DND-41 (cell line): Measurements from ENCODE around the gene ALOX5.
"Not testable (repeated sequence)": the region's sequence is repeated elsewhere in the genome, so short reads cannot be mapped to it uniquely, and the experiment has no call there.

Experiments used
- ATAC-seq: fragments of 200-7000 bp; cut with Tn5 transposase; 3 replicates; pipeline ENCODE4 v1.9.1; 2021; ENCODE audit warnings: low read depth; ENCODE audit not compliant: insufficient read depth
- DNase-seq: peaks from one replicate; pipeline ENCODE4 v3.0.0-alpha.2; 2020
- H2AFZ ChIP-seq: 2 replicates; pipeline ENCODE4 v1.6.0; 2012; ENCODE audit warnings: low read depth, low read length
- H3K27ac ChIP-seq: 2 replicates; pipeline ENCODE4 v1.5.1; 2012; ENCODE audit warnings: low read length, inconsistent platforms
- H3K27me3 ChIP-seq: fragments of 200-600 bp; sonication (generic); 2 replicates; pipeline ENCODE4 v1.6.0; 2012; ENCODE audit warnings: low read length, mild to moderate bottlenecking, inconsistent platforms; ENCODE audit not compliant: insufficient read depth, poor library complexity
- H3K36me3 ChIP-seq: 2 replicates; pipeline ENCODE4 v1.5.1; 2012; ENCODE audit warnings: low read length, inconsistent platforms; ENCODE audit not compliant: insufficient read depth
- H3K4me1 ChIP-seq: 2 replicates; pipeline ENCODE4 v1.5.1; 2012; ENCODE audit warnings: mild to moderate bottlenecking, low read length; ENCODE audit not compliant: insufficient read depth
- H3K4me2 ChIP-seq: 2 replicates; pipeline ENCODE4 v1.6.0; 2012; ENCODE audit warnings: mild to moderate bottlenecking, moderate library complexity, low read length, inconsistent platforms; ENCODE audit not compliant: insufficient read depth
- H3K4me3 ChIP-seq, 2 experiments: fragments of 200-600 bp in 1 of 2; shearing (Covaris generic) in 1 of 2; 2 replicates each; pipeline ENCODE4 v1.5.1; 2012 to 2016; ENCODE audit warnings: inconsistent platforms in 2 of 2, low read length in 2 of 2, mild to moderate bottlenecking in 2 of 2, low read depth in 1 of 2, moderate library complexity in 1 of 2
- H3K79me2 ChIP-seq: 2 replicates; pipeline ENCODE4 v1.6.0; 2012; ENCODE audit warnings: low read length, inconsistent platforms; ENCODE audit not compliant: insufficient read depth
- H3K9ac ChIP-seq: 2 replicates; pipeline ENCODE4 v1.6.0; 2012; ENCODE audit warnings: low read depth, mild to moderate bottlenecking, inconsistent platforms, low read length, moderate library complexity
- H3K9me3 ChIP-seq: 2 replicates; pipeline ENCODE4 v1.5.1; 2012; ENCODE audit warnings: low read length, moderate library complexity, mild to moderate bottlenecking, inconsistent platforms; ENCODE audit not compliant: insufficient read depth, severe bottlenecking
- H4K20me1 ChIP-seq: 2 replicates; pipeline ENCODE4 v1.6.0; 2012; ENCODE audit warnings: low read length; ENCODE audit not compliant: insufficient read depth
- EZH2 ChIP-seq: IDR thresholded peaks from 3 replicates; pipeline ENCODE4 v1.6.1; 2012; ENCODE audit warnings: borderline replicate concordance, low read depth, mild to moderate bottlenecking, moderate library complexity, low read length, inconsistent platforms; ENCODE audit not compliant: severe bottlenecking
- TF ChIP-seq, protein P1 (sequence below): IDR thresholded peaks from 2 replicates; pipeline ENCODE4 v1.5.1; 2012; ENCODE audit warnings: borderline replicate concordance, low read length, moderate library complexity, mild to moderate bottlenecking; ENCODE audit not compliant: poor library complexity, severe bottlenecking; ENCODE audit errors: extremely low read depth

The ALOX5 gene

DNA sequence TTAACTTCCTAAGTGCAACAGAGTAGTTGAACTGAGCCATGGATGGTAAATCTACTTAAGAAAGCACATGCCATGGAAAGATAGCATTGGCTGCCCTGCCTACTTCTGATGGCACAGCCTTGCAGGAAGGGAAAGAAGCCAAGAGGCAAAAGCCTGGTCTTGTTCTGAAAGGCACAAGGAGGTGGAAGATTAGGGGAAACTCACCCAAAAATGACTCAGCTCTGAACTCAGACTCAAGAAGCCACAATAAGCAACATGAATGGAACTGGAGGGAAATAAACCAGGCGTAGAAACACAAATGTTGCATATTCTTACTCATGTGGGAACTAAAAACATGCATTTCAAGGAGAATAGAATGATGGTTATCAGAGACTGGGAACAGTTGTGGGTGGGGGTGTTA is 20.8 kb upstream of the ALOX5 start:
- Histone ChIP-seq H3K4me1 (no peaks in the 10 kb centered on the region), H3K9ac (no peak overlapping the region), H3K36me3 (no peaks in the 10 kb centered on the region), H4K20me1 (no peaks in the 10 kb centered on the region), H3K27ac (no peak overlapping the region), H3K27me3 (peaks cover 6% of the 10 kb centered on the region), H3K9me3 (no peaks in the 10 kb centered on the region), H3K4me3 (no peak overlapping the region), H2AFZ (no peak overlapping the region), H3K79me2 (no peaks in the 10 kb centered on the region), H3K4me2 (no peak overlapping the region)
- DNase-seq, result no peak
- TF ChIP-seq EZH2, result no peak
- TF ChIP-seq, protein P1, sequence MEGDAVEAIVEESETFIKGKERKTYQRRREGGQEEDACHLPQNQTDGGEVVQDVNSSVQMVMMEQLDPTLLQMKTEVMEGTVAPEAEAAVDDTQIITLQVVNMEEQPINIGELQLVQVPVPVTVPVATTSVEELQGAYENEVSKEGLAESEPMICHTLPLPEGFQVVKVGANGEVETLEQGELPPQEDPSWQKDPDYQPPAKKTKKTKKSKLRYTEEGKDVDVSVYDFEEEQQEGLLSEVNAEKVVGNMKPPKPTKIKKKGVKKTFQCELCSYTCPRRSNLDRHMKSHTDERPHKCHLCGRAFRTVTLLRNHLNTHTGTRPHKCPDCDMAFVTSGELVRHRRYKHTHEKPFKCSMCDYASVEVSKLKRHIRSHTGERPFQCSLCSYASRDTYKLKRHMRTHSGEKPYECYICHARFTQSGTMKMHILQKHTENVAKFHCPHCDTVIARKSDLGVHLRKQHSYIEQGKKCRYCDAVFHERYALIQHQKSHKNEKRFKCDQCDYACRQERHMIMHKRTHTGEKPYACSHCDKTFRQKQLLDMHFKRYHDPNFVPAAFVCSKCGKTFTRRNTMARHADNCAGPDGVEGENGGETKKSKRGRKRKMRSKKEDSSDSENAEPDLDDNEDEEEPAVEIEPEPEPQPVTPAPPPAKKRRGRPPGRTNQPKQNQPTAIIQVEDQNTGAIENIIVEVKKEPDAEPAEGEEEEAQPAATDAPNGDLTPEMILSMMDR, result no peak
- no peak for ATAC-seq

DNA sequence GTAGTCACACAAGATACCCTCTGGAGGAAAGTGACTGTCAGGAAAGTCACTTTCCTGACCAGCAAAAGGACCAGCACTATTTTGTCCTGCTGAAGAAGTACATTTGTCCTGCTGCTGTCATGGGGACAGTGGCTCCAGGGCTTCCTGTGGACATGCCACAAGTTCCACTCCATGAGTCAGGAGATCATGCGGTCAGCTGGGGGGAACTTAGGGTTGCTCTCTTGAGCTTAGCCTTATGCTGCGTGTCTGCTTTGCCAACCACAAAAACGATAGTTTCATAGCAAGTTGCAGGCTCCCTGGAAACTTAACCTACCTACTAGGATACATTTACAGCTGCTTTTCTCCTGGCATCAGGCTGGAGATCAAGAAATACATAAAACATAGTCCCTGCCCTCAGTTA is 19.8 kb upstream of the ALOX5 start:
- no peak for DNase-seq
- Histone ChIP-seq H3K27me3 (peaks cover 6% of the 10 kb centered on the region), H3K9me3 (no peaks in the 10 kb centered on the region), H2AFZ (no peak overlapping the region), H4K20me1 (no peaks in the 10 kb centered on the region), H3K36me3 (no peaks in the 10 kb centered on the region), H3K4me2 (no peak overlapping the region), H3K4me1 (no peaks in the 10 kb centered on the region), H3K79me2 (no peaks in the 10 kb centered on the region), H3K4me3 (no peak overlapping the region), H3K27ac (no peak overlapping the region), H3K9ac (no peak overlapping the region)
- TF ChIP-seq EZH2, result no peak
- TF ChIP-seq, protein P1, result no peak
- no peak for ATAC-seq

DNA sequence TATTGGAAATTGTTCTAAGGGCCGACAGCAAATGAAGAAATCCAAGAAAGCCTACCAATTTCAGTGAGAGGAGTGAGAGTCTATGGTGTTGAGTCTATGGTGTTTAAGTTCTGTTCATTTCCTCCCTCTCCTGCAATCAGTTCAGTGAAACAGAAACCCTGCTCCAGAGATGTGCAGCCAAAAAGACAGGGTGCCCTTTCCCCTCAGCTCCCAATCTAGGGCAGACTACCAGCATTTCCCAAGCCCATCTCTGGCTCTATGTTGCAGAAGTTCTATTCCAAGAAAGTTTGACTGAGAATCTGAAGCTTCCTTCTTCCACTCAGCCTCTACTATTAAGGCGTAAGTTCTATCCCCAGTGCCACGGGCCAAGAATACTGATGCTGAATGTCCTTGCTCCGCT is 18.5 kb upstream of the ALOX5 start:
- Histone ChIP-seq H3K4me1 (no peaks in the 10 kb centered on the region), H3K36me3 (no peaks in the 10 kb centered on the region), H3K79me2 (no peaks in the 10 kb centered on the region), H3K4me2 (no peak overlapping the region), H3K9me3 (no peaks in the 10 kb centered on the region), H3K27me3 (peaks cover 6% of the 10 kb centered on the region), H3K9ac (no peak overlapping the region), H2AFZ (no peak overlapping the region), H4K20me1 (no peaks in the 10 kb centered on the region), H3K27ac (no peak overlapping the region), H3K4me3 (no peak overlapping the region)
- ATAC-seq, result no peak
- no peak for DNase-seq
- TF ChIP-seq, protein P1, result no peak
- no peak for TF ChIP-seq EZH2

DNA sequence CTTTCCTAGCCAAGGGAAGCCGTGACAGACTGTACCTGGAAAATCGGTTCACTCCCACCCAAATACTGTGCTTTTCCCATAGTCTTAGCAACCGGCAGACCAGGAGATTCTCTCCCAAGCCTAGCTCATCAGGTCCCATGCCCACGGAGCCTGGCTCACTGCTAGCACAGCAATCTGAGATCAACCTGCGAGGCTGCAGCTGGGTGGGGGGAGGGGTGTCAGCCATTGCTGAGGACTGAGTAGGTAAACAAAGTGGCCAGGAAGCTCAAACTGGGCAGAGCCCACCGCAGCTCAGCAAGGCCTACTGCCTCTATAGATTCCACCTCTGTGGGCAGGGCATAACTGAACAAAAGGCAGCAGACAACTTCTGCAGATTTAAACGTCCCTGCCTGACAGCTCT is 15.1 kb upstream of the ALOX5 start:
- not testable (repeated sequence) for H3K4me1 ChIP-seq, H3K27ac ChIP-seq, H3K79me2 ChIP-seq, H3K4me2 ChIP-seq, H4K20me1 ChIP-seq, H3K36me3 ChIP-seq, H3K9me3 ChIP-seq, DNase-seq, H2AFZ ChIP-seq, ATAC-seq, H3K9ac ChIP-seq, H3K27me3 ChIP-seq, H3K4me3 ChIP-seq

DNA sequence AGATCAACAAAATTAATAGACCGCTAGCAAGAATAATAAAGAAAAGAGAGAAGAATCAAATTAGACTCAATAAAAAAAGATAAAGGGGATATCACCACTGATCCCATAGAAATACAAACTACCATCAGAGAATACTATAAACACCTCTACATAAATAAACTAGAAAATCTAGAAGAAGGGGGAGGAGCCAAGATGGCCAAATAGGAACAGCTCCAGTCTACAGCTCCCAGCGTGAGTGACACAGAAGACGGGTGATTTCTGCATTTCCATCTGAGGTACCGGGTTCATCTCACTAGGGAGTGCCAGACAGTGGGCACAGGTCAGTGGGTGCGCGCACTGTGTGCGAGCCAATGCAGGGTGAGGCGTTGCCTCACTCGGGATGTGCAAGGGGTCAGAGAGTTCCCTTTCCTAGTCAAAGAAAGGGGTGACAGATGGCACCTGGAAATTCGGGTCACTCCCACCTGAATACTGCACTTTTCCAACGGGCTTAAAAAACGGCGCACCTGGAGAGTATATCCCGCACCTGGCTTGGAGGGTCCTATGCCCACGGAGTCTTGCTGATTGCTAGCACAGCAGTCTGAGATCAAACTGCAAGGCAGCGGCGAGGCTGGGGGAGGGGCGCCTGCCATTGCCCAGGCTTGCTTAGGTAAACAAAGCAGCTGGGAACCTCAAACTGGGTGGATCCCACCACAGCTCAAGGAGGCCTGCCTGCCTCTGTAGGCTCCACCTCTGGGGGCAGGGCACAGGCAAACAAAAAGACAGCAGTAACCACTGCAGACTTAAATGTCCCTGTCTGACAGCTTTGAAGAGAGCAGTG is 11.8 kb upstream of the ALOX5 start:
- not testable (repeated sequence) for H3K79me2 ChIP-seq, H3K27ac ChIP-seq, H3K4me2 ChIP-seq, H3K27me3 ChIP-seq, H3K4me3 ChIP-seq, H3K4me1 ChIP-seq, H3K9me3 ChIP-seq, H4K20me1 ChIP-seq, ATAC-seq, H3K36me3 ChIP-seq, H3K9ac ChIP-seq, H2AFZ ChIP-seq
- DNase-seq, result peak; percentile 52

DNA sequence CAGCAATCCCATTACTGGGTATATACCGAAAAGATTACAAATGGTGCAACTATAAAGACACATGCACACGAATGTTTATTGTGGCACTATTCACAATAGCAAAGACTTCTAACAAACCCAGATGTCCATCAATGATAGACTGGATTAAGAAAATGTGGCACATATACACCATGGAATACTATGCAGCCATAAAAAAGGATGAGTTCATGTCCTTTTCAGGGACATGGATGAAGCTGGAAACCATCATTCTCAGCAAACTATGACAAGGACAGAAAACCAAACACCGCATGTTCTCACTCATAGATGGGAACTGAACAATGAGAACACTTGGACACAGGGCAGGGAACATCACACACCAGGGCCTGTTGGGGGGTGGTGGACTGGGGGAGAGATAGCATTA is 6.4 kb upstream of the ALOX5 start:
- ATAC-seq, result not testable (repeated sequence)

More for the DNA sequence above, 6.4 kb upstream of the ALOX5 start:
- not testable (repeated sequence) for H3K27ac ChIP-seq, H3K36me3 ChIP-seq, H3K9ac ChIP-seq, H4K20me1 ChIP-seq, H3K79me2 ChIP-seq, DNase-seq, H3K27me3 ChIP-seq, H3K9me3 ChIP-seq, H2AFZ ChIP-seq, H3K4me3 ChIP-seq, H3K4me1 ChIP-seq, H3K4me2 ChIP-seq
